Hippocampal formation (tissue), 2 donors: ENCODE results near the gene CRY1.
"Not testable (repeated sequence)": the region's sequence is repeated elsewhere in the genome, so short reads cannot be mapped to it uniquely, and the experiment has no call there.

ENCODE experiments used
- DNase-seq, 2 donors: peaks; one replicate each; lab custom pipeline; 2025; lab: John Stamatoyannopoulos, UW

The CRY1 gene

DNA sequence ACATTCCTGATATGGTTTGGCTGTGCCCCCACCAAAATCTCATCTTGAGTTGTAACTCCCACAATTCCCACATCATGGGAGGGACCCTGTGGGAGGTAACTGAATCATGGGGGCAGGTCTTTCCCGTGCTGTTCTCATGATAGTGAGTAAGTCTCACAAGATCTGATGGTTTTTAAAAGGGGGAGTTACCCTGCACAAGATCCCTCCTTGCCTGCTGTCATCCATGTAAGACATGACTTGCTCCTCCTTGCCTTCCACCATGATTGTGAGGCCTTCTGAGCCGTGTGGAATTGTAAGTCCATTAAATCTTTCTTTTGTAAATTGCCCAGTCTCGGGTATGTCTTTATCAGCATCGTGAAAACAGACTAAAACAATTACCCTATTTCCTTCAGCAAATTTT, 90.7 kb downstream of the CRY1 start:
- DNase-seq: not testable (repeated sequence)

DNA sequence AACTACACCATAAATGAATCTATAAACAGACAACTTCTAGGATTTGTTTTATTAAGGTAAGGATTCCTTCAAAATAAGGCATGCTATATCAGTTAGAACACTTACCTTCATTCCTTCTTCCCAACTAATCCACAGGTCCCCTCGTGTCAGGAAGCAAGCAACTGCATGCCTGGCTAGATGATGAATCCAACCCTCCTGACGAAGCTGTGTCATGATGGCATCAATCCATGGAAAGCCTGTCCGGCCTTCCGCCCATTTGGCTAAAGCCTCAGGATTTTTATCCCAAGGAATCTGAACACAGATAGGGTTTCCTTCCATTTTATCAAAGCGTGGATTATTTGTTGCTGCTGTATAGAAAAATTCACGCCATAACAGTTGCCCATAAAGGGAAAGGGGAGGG, 93.9 kb downstream of the CRY1 start:
- DNase-seq: no peak

DNA sequence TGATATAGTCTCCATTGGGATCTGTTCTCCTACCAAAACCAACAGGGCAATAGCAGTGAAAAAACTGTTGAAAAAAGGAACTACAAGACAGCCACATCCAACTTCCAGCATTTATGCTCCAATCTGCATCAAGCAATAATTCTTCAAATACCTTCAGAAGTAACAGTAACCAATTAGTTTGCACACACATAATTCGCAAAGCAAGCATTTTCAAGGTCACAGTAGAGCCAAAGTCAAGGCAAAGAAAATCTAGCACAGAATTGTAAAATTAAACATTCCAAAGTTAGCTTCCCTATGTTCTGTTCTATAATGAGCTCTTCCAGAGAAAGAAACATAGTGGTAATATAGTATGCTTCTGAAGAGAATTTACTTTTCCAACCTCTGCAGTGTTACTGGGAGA, 95.4 kb downstream of the CRY1 start:
- DNase-seq: no peak

DNA sequence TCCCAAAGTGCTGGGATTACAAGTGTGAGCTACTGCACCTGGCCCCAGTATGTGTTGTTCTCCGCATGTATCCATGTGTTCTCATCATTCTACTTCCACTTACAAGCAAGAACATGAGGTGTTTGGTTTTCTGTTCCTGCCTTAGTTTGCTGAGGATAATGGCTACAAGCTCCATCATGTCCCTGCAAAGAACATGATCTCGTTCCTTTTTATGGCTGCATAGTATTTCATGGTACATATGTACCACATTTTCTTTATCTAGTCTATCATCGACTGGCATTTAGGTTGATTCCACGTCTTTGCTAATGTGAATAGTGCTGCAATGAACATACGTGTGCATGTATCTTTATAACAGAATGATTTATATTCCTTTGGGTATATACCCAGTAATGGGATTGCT, 97.2 kb downstream of the CRY1 start:
- not testable (repeated sequence) for DNase-seq

DNA sequence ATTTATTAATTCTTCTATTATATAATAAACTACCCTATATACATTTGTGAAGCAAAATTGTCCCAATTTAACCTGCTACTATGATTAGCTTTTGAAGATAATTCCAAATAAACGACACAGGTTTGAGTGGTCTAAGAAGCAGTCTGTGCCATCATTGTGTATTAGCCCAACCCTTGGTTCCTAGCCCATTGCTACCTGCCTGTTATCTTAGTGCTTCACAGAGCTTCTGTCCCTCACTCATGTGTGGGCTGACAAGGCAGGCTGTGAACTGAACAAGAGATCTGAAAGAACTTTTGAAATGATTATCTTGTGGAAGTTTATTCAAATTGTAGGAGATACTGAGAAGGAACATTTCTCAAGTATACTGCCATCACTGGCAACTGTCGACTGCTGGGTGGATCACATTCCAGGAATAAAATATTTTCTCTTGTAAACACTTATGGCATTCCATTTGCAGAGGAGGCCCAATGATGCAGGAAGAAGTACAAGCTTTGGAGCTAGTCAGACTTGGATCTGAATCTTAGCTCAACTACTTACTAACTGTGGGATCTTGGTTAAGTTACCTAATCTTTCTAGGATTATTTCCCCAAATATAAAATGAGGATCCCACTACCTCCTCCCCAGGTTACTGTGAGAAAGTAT, 98.6 kb downstream of the CRY1 start:
- DNase-seq: no peak

DNA sequence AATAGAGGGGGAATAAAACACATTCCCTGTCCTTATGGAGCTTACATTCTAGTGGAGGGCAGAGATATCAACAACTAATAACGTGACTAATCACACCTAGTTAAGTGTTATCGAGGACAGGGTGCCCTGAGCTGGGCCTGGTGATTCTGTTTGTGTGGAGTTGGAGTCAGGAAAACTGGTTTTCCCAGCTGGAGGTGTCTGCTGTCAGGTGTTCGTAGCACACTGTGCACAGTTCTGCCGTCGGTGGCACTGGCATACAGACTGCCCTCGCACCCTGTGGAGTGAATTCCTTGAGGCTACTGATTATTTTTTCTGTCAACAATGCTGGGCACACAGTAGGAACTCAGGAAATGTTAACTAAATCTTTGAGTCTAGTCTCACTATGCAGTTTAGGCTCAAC, 105.5 kb downstream of the CRY1 start:
- no peak for DNase-seq

DNA sequence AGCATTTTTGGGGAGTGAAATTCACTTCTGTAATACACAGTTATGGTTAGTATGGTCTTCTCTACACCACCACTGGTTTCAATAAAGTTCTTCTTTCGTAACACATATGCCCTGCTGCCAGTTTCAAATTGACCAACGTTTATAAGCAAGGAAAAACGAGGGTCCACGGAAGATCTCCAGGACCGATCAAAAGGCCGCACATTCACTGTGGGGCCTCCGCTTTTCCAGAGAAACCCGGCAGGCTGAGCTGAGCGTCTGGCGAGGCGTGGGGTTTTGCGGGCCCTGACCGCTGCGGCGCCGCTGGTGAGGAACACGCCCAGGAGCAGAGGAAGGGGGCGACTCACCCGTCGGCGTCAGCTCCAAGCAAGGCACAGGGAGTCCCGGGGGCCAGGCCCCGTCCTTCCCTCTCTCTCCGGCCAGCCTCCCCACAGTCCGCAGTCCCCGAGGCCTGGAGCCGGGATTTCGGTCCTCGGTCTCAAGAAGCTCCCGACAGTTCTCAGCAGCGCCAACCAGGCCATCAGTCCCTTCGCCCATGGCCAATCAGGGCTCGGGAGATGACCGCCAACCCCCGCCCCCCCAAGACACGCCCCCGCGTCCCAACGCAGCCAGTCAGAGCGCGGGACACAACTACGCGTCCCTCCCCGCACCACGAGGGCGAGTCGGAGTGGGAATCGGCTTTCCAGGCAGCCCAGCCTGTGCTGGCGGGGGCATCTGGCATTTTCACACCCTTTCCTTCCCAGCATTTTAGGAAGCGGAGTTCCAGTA, 106.5 kb downstream of the CRY1 start, which contains the start of gene MTERF2:
Gene MTERF2, minus strand, starts transcription at position 522 of the 765 bp plus-strand sequence. CDS start 8,432 bp downstream, outside the sequence.
- DNase-seq: peak; percentile 92 to 95

DNA sequence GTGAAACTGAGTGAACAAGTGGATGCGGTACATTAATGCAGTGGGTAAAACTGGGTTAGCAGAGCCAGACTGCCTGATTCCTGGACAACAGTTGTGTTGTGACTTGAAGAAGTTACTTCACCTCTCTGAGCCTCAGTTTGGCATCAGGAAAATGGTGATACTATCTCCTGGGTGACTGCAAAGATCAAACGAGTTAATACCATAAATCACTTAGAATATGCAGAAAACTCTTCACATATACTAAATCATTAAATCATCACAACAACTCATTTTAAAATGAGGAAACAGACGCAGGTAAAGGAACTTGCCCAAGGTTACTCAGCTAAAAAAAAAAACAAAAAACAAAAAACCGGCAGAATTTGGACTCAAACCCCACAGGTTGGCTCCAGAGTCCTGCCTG, 107.2 kb downstream of the CRY1 start:
- DNase-seq: no peak

DNA sequence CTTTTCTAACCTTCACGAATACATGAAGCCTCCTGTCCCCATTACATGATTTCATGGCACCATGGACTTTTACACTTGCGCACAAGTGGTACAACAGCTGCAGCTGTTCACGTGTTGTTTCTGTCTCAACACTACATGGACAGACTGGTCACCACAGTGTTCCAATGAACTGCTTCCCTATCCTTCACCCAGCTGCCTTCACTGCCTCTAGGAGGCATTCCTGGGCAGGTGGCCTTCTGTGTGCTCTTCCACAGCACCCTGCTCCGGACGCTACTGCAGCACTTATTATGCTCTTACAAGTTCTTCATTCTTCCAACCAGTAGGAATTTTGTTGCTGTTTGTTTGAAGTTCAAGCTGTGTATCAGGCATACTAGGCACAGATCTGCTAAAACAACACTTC, 107.9 kb downstream of the CRY1 start:
- no peak for DNase-seq

DNA sequence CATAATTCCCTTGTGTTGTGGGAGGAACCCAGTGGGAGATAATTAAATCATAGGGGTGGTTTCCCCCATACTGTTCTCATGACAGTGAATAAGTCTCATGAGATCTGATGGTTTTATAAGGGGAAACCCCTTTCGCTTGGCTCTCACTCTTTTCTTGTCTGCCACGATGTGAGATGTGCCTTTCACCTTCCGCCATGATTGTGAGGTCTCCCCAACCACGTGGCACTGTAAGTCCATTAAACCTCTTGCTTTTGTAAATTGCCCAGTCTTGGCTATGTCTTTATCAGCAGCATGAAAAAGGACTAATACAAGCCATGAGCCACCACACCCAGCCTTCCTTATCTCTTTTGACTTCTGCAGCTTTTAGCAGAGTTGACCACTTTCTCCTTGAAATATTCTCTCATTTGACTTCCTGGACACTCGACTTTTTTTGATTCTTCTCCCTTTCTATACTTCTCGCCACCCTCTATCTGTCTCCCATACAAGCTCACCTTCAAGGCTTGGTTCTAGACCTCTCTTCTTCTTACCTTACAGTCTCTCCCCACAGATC, 108.7 kb downstream of the CRY1 start:
- DNase-seq: no peak

DNA sequence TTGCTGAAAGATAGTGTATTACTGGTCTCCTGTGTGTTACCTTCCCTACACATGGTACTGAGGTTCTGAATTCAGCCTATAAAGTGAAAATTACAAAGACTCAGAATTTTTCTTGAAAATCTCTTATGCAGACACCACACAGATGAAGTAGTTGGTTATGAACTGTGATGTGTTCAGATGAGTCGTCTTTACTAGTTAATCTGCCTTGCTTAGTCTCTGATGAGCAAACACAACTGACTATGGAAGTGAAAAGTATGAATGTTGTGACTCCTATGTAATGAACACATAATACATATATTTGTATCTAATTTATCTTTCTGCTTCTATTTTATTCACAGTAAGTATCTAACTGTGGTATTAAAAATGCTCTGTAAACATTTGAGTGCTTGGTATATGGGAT, 111.1 kb downstream of the CRY1 start:
- DNase-seq: no peak

DNA sequence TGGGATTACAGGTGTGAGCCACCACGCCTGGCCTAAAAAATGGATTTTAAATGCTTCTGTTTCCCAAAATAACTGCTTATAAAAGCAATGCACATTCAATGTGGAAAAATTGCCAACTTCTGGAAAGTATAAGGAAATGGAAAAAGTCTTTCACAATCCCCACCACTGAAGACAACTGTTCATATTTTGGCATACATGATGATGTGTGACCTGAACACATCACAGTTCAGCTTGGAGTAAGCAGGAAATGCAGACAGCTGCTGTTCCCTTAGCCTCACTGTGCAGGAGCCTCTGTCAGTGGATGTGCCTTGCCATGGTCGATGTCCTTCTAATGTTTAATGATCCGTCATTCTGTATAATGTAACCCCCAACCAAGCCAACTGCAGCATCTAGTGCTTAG, 111.6 kb downstream of the CRY1 start:
- DNase-seq: no peak

DNA sequence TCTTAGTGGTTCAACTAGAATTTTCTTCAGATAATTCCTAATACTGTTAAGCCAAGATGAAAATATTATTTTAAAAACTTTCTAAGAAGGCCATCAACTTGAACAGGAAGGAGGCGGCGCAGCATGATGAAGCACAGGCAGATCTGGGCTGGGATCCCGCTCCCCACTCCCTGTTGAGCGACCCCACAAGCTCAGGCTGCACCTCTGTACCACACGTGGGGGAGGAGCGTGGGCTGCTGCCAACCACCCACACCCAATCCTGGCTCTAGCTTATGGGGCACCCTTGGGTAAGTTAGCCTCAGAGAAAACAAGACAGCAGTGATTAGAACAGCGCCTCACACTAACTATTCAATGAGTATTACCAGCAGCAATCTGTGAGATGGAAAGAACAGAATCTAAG, 112.4 kb downstream of the CRY1 start:
- no peak for DNase-seq

DNA sequence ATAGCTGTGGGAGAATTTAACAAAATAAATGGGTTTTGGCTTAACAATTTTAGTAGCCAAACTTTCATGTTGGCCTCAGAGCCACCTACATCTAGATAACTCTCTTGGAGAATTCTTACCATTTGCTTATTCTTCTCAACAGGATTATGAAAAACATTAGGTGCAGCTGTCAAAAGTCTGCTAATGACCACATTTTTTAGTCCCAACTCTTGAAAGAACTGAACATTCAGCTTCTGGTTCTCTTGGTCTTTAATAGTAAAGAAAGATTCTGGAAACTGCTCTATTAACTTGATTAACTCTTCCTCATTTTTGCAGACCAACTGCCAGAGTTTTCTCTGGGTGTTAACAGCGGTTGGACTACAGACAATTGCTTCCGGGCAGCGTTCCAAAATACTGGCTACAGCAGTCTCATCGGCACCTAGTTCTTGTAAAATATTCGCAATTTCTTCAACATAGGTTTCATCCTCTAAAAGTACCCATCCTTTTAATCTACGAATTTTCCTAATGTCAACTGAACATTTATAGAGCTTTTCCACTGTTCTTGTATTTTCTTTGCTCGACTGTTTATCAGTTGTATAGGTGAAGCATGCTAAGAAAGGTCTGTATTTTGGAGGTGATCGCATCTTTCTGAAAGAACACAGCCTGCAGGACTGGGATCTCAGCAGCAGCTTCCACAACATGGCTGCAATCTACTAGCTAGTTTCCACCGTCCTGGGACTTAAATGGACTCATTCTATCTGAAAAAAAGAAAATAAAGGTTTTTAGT, 115.1 kb downstream of the CRY1 start:
- no peak for DNase-seq

DNA sequence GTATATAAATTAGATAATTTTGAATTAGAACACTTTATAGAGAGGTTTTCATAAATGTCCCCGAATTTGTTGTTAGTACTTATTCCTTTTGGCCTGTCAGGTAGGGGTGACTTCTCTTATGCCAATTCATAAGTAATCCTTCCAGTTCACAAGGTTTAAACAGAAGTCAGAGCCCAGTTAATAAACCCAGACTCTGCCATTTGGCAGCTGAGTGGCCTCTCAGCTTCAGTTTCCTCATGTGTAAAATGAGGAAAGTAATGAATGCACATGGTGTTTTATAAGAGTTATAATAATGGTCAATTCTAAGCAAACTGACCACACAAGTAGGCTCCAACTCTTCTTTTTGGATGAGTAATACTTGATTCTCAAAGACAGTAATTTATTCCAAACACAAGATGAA, 116.7 kb downstream of the CRY1 start:
- no peak for DNase-seq

DNA sequence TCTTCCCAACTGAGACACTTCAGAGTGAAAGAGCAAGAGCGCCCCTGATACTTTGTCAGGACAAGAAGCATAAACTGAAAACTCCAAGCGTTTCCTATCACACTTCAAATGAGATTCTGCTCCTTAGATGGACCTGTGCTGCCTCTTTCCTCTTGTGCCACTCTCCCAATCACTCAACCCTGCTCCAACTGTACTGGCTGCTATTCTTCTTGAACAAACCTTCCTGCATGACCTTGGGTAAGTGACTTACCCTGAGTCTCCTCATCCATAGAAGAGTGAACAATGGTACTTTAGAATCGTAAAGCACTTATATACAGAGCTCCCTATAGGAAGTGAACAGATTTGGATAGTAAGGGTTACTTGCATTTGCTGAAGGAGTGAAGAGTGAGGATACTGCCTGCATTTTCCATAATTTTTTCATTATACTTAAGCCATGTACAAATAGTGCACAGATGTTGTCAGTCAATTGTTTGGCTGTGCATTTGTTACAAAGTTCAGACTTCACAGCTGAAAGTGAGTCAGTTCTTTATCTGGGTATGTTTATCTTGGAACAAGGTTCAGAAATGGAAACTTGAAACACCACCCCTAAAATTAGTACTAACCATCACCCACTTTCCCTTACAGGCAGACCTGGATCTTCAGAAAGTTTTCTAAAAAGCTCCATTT, 117.2 kb downstream of the CRY1 start:
- DNase-seq: no peak

DNA sequence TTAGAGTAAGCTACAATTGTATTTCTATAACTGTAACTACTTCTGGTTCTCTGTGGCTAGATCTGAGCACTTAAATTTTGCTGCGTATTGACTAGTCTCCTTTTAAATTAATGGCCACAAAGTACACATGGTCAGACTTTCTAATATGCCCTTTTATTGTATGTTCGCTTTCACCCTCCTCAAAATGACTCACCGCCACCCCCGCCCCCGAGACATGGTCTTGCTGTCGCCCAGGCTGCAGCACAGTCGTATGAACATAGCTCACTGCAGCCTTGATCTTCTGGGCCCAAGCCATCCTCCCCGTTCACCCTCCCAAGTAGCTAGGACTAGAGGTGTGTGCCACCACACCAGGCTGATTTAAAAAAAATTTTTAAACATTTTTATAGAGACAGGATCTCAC, 118.3 kb downstream of the CRY1 start:
- DNase-seq: no peak

DNA sequence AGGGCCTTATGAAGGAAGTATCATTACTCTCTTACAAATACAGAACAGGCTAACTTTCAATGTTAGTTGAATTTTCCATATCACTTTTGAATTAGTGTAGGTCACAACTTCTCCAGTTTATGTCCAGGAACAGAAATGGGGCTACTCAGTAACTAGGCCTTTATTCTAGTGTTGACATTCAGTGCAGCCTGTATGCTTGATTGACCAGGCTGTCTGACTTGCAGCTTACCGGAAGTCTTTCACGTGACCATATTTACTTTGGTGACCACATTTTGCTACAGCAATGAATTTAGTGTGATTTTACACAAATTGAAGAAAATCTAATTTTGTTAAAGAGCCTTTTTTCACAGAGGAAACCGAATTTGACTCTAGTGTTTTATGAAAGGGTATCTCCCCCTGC, 118.8 kb downstream of the CRY1 start:
- DNase-seq: no peak

DNA sequence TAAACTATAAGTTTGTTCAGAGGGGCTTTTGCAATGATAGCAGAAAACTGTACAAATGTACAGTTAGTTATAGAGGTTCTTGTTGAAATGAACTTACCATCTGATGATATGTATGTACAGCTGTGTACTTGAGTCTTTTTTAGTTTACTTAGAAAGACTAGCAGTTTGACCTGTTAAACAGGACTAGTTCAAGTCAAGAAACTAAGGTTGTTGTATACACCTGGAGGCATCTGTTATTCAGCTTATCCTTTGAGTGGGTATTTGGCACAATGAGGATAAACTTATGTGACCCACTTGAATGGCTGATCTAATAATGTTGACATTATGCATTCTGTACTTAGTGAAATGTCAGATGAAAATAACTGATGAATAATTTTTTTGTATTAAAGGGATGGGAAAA, 119.8 kb downstream of the CRY1 start:
- no peak for DNase-seq

DNA sequence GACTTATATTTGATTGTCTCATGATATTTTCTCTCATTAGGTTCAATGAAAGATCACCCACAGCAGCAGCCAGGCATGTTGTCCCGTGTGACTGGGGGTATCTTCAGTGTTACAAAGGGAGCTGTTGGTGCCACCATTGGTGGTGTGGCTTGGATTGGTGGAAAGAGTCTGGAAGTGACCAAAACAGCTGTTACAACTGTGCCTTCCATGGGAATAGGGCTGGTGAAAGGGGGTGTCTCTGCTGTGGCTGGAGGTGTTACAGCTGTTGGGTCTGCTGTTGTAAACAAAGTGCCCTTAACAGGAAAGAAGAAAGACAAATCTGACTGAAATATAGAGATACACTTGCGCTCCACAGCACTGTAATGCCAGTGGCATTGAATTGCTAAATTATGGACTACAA, 122.3 kb downstream of the CRY1 start:
- no peak for DNase-seq

DNA sequence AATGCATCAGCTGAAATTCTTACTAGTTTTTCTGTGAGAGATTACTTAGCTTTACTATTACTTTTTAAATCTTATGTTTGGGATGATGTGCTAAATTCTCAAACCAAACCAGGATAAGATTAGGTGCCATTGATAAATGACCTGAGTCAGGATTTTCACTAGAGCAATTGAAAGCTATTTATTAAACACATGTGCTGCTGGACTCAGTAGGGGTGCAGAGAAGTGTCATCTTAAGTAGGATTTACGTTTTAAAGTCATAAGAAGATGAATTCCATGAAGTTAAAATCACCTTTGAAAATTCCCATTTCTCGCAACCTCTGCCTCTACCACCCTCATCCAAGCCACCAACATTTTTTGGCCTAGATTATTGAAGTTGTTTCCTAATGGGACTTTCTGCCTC, 128.8 kb downstream of the CRY1 start:
- DNase-seq: no peak

DNA sequence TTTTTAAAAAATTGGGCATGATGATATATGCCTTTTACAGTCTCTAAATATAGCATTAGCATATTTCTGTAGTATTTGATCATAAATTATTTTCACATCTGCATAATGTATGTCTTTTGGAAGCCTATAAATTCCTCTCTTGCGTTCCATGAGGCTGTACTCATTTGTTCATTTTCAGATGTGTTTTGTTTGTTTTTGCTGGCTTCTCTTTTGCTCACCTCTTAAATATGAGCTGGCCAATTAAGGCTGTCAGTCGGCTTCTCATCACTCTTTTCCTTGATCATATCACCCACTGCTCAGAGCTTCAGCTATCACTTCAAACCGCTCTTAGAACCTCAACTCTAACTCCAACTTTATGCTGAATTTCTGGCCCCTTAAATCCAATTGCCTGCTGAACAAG, 131.1 kb downstream of the CRY1 start:
- DNase-seq: no peak
